Measurements from ENCODE around the gene SH2D1A.
"Not testable (repeated sequence)": the region's sequence is repeated elsewhere in the genome, so short reads cannot be mapped to it uniquely, and the experiment has no call there.

SH2D1A gene

DNA sequence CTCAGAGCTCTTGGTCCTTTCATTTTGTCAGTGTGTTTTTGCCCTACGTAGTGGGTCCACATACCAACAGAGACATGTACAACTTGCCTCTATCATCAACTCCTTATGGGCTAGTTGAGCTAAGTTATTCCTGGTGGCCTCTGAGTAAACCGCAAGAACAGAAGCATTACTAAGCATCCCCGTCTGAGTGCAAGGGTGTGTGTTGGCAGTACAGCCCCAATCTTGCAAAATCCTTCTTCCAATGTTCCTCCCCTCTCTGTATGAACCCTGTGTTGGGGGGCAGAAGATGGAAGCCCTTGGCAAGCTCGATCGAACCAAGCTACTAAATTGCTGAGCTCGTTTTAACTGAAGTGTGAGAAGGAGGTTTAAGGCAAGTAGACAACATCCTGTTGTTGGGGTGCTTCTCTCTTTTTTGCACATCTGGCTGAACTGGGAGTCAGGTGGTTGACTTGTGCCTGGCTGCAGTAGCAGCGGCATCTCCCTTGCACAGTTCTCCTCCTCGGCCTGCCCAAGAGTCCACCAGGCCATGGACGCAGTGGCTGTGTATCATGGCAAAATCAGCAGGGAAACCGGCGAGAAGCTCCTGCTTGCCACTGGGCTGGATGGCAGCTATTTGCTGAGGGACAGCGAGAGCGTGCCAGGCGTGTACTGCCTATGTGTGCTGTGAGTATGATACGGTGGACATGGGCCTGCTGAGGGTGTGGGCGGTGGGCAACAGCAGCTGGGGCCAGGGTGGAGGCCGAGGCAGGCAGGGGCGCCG, at the start of gene SH2D1A:
SH2D1A (plus strand) TSS at position 447 of the 760 bp plus-strand sequence; CDS start at position 527, 80 bp downstream.
- DNase-seq: no peak

DNA sequence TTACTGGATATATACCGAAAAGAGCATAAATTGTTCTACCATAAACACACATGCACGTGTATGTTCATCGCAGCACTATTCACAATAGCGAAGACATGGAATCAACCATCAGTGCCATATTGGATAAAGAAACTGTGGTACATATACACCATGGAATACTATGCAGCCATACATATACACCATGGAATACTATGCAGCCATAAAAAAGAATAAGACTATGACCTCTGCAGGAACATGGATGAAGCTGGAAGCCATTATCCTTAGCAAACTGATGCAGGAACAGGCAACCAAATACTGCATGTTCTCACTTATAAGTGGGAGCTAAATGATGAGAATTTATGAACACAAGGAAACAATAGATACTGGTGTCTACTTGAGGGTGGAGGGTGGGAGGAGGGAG, 47.0 kb upstream of the SH2D1A start:
- DNase-seq: not testable (repeated sequence)

DNA sequence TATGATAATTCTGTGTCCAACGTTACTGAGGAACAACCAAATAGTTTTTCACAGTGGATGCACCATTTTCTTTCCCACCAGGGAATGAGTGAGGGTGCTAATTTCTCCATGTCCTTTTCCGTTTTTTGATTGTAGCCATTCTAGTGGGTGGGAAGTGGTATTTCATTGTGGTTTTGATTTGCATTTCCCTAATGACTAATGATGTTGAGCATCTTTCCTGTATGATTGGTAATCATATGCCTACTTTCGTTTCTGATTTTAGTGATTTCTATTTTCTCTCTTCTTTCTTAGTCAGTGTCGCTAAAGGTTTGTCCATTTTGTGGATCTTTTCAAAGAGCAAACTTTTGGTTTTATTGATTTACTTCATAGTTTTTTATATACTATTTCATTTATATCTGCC, 46.0 kb upstream of the SH2D1A start:
- DNase-seq: no peak

DNA sequence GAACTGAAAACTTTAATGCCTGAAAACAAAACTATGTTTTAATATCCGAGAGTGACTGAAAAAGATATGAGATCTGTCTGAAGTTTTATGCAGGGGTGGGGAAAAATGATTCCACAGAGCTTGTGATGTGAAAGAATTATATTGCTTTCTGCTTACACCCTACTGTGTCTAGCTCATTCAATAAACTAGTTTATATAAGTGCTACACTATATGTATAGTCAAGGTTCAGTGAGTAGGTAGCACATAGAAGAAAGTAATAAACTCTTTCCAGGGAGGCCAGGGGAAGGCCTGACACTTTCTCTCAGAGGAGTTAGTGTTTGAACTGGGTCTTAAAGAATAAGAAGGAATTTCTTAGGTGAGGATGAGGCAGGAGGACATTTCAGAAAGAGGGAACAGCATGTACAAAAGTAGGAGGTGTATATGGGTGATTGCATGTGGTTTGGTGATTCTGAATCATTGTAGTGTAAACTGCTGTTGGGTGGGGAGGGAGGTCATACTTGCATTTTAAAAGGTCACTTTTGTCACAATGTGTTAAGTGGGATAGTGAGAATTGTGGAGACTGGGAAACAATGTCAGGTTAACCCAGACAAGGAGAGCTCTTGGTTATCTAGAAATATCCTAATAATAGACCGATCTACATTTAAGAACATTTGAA, 39.0 kb upstream of the SH2D1A start:
- no peak for DNase-seq

DNA sequence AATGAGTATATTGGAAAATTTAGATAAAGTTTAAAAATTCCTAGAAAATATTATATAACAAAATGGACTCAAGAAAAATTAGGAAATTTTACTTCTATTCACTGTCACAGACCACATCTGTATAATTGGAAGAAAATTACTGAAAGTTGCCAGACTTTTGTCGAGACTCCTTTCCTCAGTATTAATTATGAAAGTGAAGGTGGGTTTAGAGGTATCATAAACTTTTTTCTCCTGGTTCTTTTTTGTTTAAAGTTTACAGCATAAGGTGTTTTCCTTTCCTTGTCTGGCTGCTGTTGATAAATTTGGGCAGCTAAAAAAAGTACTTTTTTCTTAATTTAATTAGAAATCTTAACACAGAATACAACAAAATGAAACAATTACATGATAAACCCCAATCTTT, 20.6 kb upstream of the SH2D1A start:
- no peak for DNase-seq

DNA sequence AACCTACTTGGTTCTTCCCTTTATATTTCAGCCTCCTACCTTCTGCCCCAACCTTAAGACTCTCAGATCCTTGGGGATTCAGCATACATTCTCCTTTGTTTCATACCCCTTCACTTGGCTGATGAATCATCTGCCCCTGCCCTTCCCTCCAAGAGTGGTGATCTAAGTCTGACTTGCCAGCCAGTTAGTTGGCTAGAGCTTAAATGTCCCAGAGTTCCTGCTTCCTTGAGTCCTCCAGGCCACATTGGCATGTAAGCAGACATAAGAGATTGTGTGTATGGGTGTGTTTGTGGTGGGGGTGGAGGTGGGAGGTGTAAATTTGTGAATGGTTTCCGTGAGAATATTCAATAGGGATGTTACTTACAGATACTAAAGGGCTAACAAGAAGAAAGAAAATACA, 17.6 kb upstream of the SH2D1A start:
- DNase-seq: no peak

DNA sequence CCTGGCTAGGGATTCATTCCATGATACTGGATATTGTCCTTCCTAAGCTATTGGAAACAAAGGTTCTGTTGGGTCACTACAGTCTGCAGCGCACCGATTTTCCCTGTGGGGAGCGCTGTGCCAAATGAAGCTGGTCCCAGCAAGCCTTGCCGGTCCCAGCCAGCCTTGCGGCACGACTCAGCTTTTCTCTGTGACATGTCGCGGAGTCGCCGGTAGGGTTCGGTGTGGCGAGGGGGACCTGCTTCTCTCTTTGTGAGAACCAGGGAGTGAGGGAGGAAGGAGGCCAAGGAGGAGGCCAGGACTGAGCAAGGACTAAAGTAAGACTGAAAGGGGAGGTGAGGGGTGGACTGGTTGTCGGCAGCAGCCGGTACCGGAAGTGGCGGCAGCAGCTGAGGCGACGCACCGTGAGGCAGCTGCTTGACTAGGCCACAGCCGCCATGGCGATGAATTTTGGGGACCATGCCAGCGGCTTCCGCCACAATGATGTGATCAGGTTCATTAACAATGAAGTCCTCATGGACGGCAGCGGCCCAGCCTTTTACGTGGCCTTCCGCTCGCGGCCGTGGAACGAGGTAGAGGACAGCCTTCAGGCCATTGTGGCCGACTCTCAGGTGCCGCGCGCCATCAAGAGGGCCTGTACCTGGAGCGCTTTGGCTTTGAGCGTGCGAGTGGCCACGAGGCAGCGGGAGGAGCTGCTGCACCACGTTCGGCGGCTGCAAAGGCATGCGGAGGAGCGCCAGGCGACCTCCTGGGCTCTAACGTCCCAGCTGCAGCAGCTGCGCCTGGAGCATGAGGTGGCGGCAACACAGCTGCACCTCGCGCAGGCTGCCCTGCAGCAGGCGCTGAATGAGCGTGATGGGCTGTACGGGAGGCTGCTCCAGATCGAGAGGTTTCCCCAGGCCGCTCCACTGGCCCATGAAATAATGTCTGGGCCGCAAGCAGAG, 13.6 kb upstream of the SH2D1A start, which contains the start of gene TEX13D:
TEX13D (plus strand) TSS at position 180 of the 944 bp plus-strand sequence; CDS start at position 438, 258 bp downstream.
- DNase-seq: no peak

DNA sequence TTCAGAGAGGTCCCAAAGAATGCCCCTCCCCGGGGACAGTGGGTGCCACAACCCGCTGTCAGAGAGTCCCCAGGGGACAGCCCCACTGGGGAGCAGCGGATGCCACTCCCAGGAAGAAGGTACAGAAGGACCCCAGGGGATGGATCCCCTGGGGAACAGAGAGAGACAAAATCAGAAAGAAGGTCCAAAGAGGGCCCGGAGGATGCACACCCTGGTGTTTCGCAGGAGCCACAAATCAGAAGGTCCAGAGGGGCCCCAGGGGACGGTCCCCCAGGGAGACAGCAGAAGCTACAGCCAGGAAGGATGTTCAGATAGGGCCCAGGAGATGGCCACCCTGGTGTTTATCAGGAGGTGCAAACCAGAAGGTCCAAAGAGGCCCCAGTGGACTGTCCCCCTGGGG, 12.5 kb upstream of the SH2D1A start:
- no peak for DNase-seq

DNA sequence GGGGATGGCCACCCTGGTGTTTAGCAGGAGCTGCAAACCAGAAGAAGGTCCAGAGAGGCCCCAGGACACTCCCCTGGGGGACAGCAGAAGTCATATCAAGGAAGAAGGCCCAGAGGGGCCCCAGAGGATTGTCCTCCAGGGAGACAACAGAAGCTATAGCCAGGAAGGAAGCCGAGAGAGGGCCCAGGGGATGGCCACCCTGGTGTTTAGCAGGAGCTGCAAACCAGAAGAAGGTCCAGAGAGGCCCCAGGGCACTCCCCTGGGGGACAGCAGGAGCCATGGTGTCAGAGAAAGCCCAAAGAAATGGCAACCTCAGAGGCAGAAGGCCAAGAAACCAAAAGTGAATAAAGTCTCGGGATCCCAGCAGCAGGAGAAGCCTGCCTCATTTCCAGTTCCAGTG, 11.8 kb upstream of the SH2D1A start:
- DNase-seq: not testable (repeated sequence)

DNA sequence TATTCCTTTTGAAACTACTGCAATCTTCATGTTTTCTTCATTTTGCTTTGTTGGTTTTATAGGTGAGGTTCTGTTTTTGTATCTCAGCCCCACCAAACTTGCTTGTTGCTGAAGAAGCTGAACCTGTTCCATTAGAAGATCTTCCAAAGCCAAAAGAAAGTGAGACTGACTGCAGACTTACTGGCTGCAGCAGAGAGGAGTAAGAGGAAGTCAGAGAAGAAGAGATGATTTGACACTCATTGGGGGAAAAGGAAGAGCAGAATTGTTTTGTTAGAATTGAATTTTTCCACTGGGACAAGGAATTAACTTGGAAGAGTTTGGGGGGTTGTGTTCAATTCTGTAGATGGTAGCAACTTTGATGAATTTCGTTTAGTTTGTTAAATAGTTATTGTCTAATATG, 10.8 kb upstream of the SH2D1A start:
- no peak for DNase-seq

DNA sequence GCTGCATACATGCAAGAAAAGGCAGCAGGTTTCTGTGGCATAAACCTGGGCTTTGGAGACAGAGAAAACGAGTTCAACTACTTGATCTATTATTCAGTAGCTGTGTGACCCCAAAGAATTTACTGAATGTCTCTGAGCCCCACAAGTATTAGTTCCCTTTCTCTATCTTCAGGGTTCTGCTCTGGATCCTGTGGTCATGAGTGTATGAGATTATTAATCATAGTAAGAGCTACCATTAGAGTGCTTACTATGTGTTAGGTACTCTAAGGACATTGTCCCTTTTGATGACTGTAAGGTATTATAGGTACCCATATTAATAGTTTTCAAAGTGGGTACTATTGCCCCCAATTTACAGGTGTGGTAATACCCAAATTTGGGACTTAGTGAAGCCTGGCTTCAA, 8.4 kb upstream of the SH2D1A start:
- DNase-seq: no peak

DNA sequence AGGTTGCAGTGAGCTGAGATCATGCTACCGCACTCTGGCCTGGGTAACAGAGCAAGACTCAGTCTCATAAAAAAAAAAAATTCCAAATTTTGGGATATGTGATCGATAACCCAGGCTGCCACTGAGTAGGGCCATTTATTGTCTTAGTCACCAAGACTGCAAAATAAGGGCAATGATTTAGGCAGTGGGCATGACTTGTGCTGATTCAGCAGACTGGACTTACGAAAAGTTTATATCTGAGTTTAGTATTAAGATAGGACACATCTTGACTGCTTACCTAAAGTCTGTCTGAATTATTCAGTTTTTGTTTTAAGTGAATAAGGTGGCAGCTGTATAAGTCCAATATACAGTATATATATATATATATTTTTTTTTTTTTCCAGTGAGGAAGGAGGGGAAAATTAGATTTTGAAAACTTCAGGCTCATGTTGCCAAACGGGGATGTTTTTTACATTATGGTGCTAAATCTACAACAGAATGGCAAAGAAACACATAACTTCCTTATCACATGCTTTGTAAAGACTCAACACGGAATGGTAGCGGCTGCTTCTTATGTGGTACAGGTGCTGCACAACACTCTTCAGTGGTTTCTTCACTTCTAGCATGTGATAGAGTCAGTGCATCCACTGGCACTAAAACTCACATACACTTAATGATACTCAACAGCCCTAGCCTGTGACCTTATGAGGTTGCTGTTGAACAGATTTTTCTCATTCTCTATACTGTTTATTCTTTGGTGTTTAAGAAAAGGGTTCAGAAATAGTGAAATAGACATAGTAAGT, 7.4 kb upstream of the SH2D1A start:
- no peak for DNase-seq

DNA sequence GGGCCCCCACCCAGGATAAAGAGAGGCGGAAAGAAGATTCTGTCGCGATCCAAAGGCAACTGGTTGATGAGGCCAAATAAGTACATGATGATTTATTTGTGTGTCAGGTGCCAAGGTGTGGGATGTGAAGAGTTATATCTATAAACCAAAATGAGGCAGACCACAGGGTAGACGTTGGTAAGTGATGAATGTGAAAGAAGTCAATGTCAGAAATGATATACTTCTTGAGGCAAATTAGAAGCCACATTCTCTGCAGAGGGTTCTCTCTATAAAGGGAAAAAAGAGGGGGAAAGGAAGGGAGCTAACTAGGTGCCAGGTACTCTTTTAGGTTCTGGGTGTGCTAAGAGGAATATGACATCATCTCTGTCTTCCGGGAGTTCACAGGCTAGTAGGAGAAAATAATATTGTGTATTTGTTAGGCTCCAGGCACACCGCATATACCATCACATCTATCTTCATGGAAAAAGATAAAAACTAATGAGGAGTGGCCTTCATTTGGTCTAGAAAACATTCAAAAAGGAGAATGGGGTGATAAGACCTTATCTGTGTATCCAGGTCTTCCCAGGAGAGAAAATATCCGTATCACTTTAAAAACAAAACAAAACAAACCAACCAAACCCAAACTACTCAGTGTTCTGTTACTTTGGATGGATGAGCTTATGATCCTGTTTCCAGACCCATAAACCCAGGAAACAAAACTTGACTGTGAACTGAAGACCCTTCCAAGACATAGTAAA, 4.8 kb upstream of the SH2D1A start:
- no peak for DNase-seq

DNA sequence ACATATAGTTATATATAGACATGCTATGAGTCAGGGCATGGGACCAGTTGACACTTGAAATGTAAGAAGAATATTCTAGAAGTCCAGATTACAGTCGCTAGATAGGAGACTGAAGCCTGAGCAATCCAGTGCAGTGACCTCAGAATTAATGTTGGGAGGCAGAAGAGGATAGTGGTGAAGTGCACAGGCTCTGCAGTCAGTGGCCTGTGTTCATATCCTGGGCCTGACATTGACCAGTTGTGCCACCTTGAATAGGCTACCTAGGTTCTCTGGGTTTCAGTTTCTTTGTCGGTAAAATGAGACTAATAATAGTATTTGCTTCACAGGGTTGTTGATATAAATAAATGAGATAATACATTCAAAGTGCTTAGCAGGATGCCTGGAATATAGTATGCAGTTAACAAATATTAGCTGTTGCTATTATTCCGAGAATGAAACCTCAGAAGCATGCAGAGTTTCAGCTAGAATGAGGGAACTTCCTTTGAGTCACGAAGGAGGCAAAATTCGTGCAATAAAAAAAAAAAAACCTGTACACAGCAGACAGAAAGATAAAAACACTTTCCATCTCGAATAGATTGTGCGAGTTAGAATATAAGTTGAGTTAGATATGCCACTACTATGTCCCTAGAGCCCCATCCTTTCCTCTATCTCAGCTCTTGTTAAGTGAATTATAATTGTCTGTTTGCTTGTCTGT, 4.0 kb upstream of the SH2D1A start:
- no peak for DNase-seq

DNA sequence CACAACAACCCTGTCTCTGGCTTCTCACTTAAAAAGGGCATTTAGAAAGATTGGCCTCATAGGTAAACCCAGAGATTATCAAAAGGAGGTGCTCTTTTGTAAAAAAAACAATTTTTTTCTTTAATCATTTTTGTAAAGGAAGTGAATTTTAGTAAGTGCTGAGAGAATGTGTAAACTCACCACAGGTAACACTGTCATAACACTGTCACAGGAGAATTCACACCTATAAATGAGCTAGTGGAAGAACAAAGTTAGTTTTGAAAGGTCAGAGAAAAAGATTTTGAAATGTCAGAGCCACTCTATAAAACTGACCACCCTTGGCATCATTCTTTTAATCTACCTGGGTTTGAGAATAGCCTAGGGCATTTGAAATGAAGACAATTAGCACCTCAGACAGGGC, 3.3 kb upstream of the SH2D1A start:
- DNase-seq: no peak

DNA sequence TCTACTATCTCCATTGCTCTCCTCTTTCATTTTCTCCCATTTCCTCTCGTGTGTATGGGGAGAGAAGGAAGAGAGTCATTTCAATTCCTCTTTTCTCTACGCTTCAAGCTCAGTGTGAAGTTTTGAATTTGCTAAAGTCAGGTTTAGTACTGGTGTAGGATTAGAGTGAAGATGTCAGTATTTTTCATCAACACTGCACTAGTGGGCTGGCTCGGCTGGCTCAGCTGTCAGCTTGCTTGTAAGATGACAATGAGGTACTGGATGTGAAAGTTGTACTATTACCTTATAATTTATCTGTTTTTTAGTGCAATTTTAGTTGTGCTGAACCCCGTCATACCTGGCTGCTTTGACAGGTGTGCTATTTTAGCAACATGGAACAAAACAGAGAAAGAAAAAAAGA, 2.1 kb upstream of the SH2D1A start:
- no peak for DNase-seq

DNA sequence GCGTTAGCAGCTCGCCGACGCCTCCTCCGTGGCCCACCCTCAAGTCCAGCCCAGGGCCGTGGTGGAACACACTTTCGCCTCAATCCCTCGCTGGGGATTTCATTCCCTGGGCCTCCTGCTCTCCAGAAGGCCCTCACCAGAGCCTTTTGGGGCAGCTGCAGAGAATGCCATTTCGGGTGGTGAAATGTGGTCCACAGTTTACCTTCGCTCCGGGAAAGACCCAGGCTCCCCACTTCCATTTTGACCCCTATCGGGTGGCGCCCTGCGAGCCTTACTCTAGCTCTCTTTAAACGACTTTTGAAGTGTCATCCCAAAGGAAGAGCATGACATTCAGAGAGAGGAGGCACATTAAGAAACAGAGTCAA, 496 bp downstream of the SH2D1A start:
- DNase-seq: no peak

DNA sequence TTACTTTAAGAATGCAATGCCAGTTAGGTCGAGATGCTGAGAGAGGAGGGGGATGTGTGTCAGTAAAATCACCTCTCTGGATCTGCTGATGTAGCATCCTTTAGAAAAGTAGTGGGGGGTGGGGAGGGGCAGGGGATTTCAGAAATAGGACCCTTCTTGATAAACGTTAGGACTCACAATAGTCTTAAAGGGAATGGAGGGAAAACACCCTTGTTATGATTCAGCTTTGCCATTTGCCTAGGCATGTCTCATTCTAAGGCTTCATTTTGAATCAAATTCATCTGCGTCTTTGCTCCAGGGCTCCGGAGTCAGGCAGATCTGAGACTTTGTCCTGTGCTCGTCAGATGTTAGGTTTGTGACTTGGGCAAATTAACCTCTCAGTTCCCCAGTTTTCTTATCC, 879 bp downstream of the SH2D1A start:
- DNase-seq: no peak

DNA sequence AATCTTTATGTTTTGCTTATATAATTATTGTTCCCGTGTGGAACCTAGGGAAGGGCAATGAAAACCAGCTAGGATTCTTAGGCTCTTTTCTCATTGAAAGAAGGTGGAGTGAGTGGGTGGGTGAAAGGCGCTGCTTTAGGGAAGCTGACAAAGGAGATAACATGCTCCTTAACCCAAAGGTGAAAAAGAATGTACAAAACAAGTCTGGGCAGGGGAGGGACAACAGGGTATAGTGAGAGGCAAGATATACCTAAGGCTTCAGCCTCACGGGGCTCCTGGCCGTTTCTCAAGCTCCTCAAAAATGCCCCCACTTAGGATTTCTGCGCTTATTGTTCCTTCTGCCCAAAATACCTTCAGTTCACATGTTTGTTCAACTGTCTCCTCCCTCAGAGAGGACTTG, 1.8 kb downstream of the SH2D1A start:
- DNase-seq: no peak

DNA sequence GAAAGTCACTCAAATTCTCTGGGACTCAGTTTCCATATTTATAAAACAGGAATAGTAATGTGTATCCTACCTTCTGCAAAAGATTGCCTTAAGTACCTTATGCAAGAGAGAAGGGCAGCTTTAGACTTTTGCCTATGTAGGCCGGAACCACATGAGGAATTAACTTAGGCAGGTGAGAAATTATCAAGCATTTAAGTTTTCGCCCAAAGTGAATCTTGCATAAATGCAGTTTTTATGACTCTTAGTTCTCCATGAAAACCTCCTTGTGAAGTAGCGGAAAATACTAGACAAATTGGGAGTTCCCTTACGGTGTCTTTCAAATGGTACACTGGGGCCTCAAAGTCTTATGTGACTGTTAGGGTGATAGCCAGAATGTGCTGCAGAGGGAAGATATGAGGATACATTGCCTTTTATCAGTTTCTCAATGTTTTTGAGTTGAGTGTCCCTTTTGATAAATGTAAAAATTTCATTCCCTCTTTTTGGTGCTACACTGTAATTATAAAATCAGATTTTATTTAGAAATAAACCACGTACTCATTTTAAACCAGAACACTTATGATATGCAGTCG, 2.6 kb downstream of the SH2D1A start:
- DNase-seq: no peak

DNA sequence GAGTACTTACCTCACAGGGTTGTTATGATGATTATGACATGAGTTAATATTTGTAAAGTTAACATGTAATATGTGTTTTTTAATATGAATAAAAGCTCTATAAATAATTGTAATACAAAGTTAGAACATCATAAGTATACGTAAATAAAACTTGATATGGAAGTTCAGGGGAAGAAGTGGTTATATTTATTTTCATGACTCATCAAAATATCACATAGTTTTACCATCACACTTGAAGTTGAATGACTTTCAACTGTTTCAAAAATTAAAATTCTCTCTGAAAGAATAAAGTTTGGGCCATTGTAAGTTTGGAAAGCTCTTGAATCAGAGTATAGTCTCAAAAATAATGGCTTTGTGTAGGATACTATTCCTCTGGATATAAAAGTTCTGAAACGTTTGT, 8.3 kb downstream of the SH2D1A start:
- no peak for DNase-seq

Measured in RPMI8226 (cell line).